Pancreas (tissue), 10 donors: Measurements from ENCODE around the gene METTL2B. TPM values are rescaled to one million over a fixed set of nuclear protein-coding genes. Genes with fewer than 3 reads are reported as not detected.
"Not testable (repeated sequence)": the region's sequence is repeated elsewhere in the genome, so short reads cannot be mapped to it uniquely, and the experiment has no call there.

Experiments used
- ATAC-seq, 4 donors: fragments of 200-7000 bp; cut with Tn5 transposase; one replicate each; pipeline versions ENCODE4 v1.8.0 to v1.9.1; 2020; ENCODE audit warnings: mild to moderate bottlenecking in 4 of 4, moderate library complexity in 4 of 4
- DNase-seq, 6 donors: peaks; one replicate each; pipeline ENCODE4 v3.0.0-alpha.2; 2020
- FAIRE-seq: peaks from 2 replicates; lab custom pipeline; 2012; peaks lifted over from hg19 to GRCh38; lab: Jason Lieb, UNC
- H3K27ac ChIP-seq, 4 donors: fragments of 200-600 bp; sonication (generic); 1 replicate in 3 of 4; 2 replicates in 1 of 4; pipeline versions ENCODE4 v1.5.0 to v1.8.0; 2020
- H3K27me3 ChIP-seq, 4 donors: fragments of 200-600 bp; one replicate each; pipeline ENCODE4 v1.8.0; 2021
- H3K36me3 ChIP-seq, 3 donors: fragments of 200-600 bp; sonication (generic) in 1 of 3; one replicate each; pipeline versions ENCODE4 v1.5.0 to v1.8.0; 2020 to 2021
- H3K4me1 ChIP-seq, 3 donors: fragments of 200-600 bp; one replicate each; pipeline ENCODE4 v1.8.0; 2021
- H3K4me3 ChIP-seq, 4 donors: fragments of 200-600 bp; sonication (generic) in 2 of 4; one replicate each; pipeline versions ENCODE4 v1.5.0 to v1.8.0; 2020 to 2021
- H3K9me3 ChIP-seq, 4 donors: fragments of 200-600 bp; one replicate each; pipeline ENCODE4 v1.8.0; 2021
- CTCF ChIP-seq, 4 donors: fragments of 200-600 bp; sonication (generic) in 3 of 4; IDR thresholded peaks; one replicate each; pipeline versions ENCODE4 v1.5.0 to v1.8.0; 2021; ENCODE audit warnings: antibody characterized with exemption in 4 of 4
- WGBS, 2 donors: extraction: QIAGEN DNeasy Blood & Tissue Kit; methylation state at CpG; one replicate each; pipeline ENCODE4 v1.1.7; 2013; 5-methylcytosine and 5-hydroxymethylcytosine counted together
- intact Hi-C, 3 donors: fragments of 100-400 bp; cut with DNase I; formaldehyde crosslinking; loops; one replicate each; pipeline versions ENCODE4 v1.11.1 to v1.14.2; 2022
- polyA plus RNA-seq, 2 donors: library from polyadenylated mRNA; stranded (reverse); fragments of 200-250 nt; gene quantifications; one replicate each; pipeline ENCODE4 v1.2.3, GENCODE V29; 2013
- total RNA-seq, 6 donors: library from RNA; stranded (reverse); fragmentation: NEBNext Ultra II Directional in 4 of 6; extraction: Animal tissue kit (Norgen Biotek cat#: 25700) in 4 of 6; gene quantifications; one replicate each; pipeline versions ENCODE4 v1.2.1 to v1.2.4, GENCODE V29; 2021 to 2023
- donor health status: healthy with polysubstance abuse.
- donor health status: DM: no; HTN: no; CAD: no; lungs with moderate emphysema.
- donor health status: DM: no; HTN: no; CAD: no.
- donor health status: control.
- donor health status: control.
- donor health status: Bipolar disorder and iron deficiency.
- donor health status: DM: yes; HTN: yes; CAD: no.
- donor health status: DM: no; HTN: no; CAD: no.
- donor health status: DM: no; HTN: no; CAD: no.
- donor health status: DM: yes; HTN: yes; CAD: no.

The METTL2B gene
- 10 to 100 TPM in 4 of 6 donors, 1 to 10 TPM in 2; 8.8 to 12.6 (median 10.8) TPM for total RNA-seq
- polyA plus RNA-seq, result 1 to 10 TPM; 6.2 to 6.7 TPM

DNA sequence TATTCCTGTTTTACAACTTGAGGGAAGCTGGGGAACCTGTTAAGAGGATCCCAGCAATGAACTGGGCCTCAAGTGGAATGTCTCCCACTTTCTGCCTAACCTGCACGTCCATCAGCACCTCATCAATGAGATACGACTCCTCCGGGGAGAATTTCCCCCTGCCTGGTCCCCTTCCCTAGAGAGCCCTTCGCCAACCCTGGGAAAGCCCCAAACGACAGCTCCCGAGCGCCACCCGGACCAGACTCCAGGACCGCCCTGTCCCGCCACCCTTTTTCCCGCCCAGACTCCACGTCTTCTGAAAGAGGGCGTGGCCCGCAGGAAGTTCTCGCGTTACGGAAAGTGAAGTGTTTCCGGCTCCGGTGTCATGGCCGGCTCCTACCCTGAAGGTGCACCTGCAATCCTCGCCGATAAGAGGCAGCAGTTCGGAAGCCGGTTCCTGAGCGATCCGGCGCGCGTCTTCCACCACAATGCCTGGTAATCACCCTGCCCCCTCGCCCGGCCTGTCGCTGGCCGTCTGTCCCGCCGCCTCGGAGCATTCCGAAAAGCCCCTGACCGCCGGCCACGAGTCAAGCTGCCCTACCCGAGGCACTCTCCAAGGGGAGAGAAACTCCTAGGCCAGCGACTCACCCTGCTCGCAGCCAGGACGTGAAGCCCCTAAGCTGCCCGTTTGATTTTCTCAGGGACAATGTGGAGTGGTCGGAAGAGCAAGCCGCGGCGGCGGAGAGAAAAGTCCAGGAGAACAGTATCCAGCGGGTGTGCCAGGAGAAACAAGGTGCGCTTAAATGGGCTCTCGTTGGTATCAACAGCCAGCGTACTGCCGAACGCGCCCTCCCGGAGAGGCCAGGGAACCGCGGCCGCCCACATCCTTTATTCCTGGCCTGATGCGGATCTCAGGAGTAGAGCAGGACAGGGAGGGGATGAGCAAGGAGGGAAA lies at the start of gene METTL2B:
METTL2B (plus strand) TSS at position 347 of the 934 bp plus-strand sequence; CDS start at position 365, 18 bp downstream.
- peak in 3 of 4 donors; percentile 16 to 31 (median 17) for TF ChIP-seq CTCF (IDR thresholded peaks at IDR 0.05)
- not testable (repeated sequence) for H3K9me3 ChIP-seq, H3K27me3 ChIP-seq, FAIRE-seq, H3K36me3 ChIP-seq
- Histone ChIP-seq H3K4me3 (peak within 1 kb of the TSS; percentile 59 to 82 (median 68)), H3K27ac (peak within 1 kb of the TSS; percentile 55 to 81 (median 66)), H3K4me1 (peaks cover 4 to 13% (median 4%) of the 10 kb centered on the region in 3 donors)
- peak; percentile 89 to 96 (median 90) for DNase-seq
- ATAC-seq, result peak; percentile 97 to 99 (median 98)
- intact Hi-C loops, result loop anchor here in 1 of 3 donors (5.0 kb wide), 1 partner anchor 401 kb away; no protein-coding TSS in a partner anchor
- WGBS, 2 donors, result 0% methylated on average over 61 to 62 of the region's 62 CpGs

GRCh38 chr7:128427289-128427891 lies 49.2 kb upstream of the METTL2B start:
- peak; percentile 46 to 75 (median 70) for TF ChIP-seq CTCF (IDR thresholded peaks at IDR 0.05)
- no peak for FAIRE-seq

GRCh38 chr7:128430207-128430606 lies 46.3 kb upstream of the METTL2B start:
- ATAC-seq (no peak), DNase-seq (no peak), FAIRE-seq (no peak)
- Histone ChIP-seq H3K27ac (no peak overlapping the region), H3K9me3 (no peaks in the 10 kb centered on the region), H3K4me3 (no peak overlapping the region), H3K4me1 (no peaks in the 10 kb centered on the region), H3K36me3 (no peaks in the 10 kb centered on the region), H3K27me3 (no peaks in the 10 kb centered on the region)
- WGBS, 2 donors, result 57 to 61% methylated on average over 3 of the region's 3 CpGs
- intact Hi-C loops, result no loop called here
- TF ChIP-seq CTCF (IDR thresholded peaks at IDR 0.05), result no peak

More at GRCh38 chr7:128427289-128427891, 49.2 kb upstream of the METTL2B start:
- H3K4me3 ChIP-seq, result no peak overlapping the region
- intact Hi-C loops, result loop anchor here in 1 of 3 donors (2.0 kb wide), 1 partner anchor 33 kb away; no protein-coding TSS in a partner anchor
- no peaks in the 10 kb centered on the region for H3K4me1 ChIP-seq
- peak; percentile 77 to 90 (median 88) for ATAC-seq
- H3K36me3 ChIP-seq, result no peaks in the 10 kb centered on the region
- 8% methylated on average over 7 of the region's 7 CpGs for WGBS, 2 donors
- DNase-seq, result peak in 1 of 6 donors; percentile 43
- no peaks in the 10 kb centered on the region for H3K9me3 ChIP-seq
- no peaks in the 10 kb centered on the region for H3K27me3 ChIP-seq
- no peak overlapping the region for H3K27ac ChIP-seq

GRCh38 chr7:128431221-128431620 lies 45.3 kb upstream of the METTL2B start:
- DNase-seq, result no peak
- no peaks in the 10 kb centered on the region for H3K27me3 ChIP-seq
- peak in 2 of 4 donors; percentile 20 to 21 for ATAC-seq
- no peaks in the 10 kb centered on the region for H3K36me3 ChIP-seq
- no peaks in the 10 kb centered on the region for H3K9me3 ChIP-seq
- no peak overlapping the region for H3K27ac ChIP-seq
- intact Hi-C loops, result no loop called here
- FAIRE-seq, result no peak
- no peaks in the 10 kb centered on the region for H3K4me1 ChIP-seq
- TF ChIP-seq CTCF (IDR thresholded peaks at IDR 0.05), result no peak
- 61 to 64% methylated on average over 6 of the region's 6 CpGs for WGBS, 2 donors
- H3K4me3 ChIP-seq, result no peak overlapping the region
